Measurements from ENCODE around the gene RNF32. TPM values are rescaled to one million over a fixed set of nuclear protein-coding genes. Genes with fewer than 3 reads are reported as not detected.

Gene RNF32
- total RNA-seq, 1 donor from 2014 or later = 1.6 TPM

DNA sequence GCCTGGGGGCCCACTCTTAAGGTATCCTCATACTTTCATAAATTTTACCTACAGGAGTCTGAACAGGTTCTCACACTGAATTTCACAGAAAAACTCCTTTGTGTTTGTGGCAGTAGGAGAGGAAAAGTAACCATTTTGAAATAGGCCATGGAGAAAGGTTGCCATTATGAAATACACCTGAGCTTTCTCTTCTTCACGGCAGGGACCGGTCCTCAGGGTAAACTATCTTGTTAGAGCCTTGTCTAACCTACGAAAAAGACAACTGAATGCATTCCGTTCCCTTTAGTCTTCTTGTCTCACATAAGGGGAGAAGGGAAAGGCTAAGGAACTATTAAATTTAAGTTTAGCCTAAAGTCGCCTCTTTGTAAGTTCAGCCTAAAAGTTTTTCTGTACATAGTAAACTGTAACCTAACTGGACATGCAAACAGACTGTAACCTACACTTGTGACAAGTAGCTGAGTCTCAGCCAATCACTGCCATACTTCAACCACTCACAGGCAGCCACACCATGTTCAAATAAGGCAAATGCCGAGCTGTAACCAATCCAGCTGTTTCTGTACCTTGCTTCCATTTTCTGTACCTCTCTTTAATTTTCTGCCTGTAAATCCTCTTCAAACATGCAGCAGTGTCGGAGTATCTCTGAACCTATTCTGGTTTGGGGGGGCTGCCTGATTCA lies 14.2 kb upstream of the RNF32 start:
- no peaks in the 10 kb centered on the region for H3K36me3 ChIP-seq (ENCODE audit: insufficient read depth, low read length)
- Mint-ChIP-seq H3K36me3 (ENCODE audit: low read depth, unreplicated experiment) (peaks cover 6% of the 10 kb centered on the region), H3K27ac (ENCODE audit: unreplicated experiment) (no peak overlapping the region), H3K4me3 (ENCODE audit: unreplicated experiment) (no peak overlapping the region), H3K9me3 (ENCODE audit: unreplicated experiment) (peaks cover 24% of the 10 kb centered on the region), H3K4me1 (ENCODE audit: low read depth, unreplicated experiment) (no peaks in the 10 kb centered on the region), H3K27me3 (ENCODE audit: low read depth, unreplicated experiment) (no peaks in the 10 kb centered on the region)
- H3K4me1 ChIP-seq (ENCODE audit: insufficient read depth, low read length) = no peaks in the 10 kb centered on the region
- no peaks in the 10 kb centered on the region for H4K20me1 ChIP-seq (ENCODE audit: insufficient read depth, low read length)
- H3K4me3 ChIP-seq (ENCODE audit: insufficient read depth, low read depth, low read length) = no peak overlapping the region
- FAIRE-seq (no peak), DNase-seq (ENCODE audit: low read depth) (no peak)
- peaks cover 10% of the 10 kb centered on the region for H3K9me3 ChIP-seq (ENCODE audit: insufficient read depth, low read depth, low read length)
- no peak overlapping the region for H3K9ac ChIP-seq (ENCODE audit: low read length)
- H3K79me2 ChIP-seq (ENCODE audit: insufficient read depth, low read length) = no peaks in the 10 kb centered on the region
- H3K4me2 ChIP-seq (ENCODE audit: low read length) = no peak overlapping the region
- no peak overlapping the region for H2AFZ ChIP-seq (ENCODE audit: low read depth, low read length)
- TF ChIP-seq EZH2 (IDR thresholded peaks at IDR 0.05; ENCODE audit: insufficient read depth, low read length) = no peak
- TF ChIP-seq, protein P1, sequence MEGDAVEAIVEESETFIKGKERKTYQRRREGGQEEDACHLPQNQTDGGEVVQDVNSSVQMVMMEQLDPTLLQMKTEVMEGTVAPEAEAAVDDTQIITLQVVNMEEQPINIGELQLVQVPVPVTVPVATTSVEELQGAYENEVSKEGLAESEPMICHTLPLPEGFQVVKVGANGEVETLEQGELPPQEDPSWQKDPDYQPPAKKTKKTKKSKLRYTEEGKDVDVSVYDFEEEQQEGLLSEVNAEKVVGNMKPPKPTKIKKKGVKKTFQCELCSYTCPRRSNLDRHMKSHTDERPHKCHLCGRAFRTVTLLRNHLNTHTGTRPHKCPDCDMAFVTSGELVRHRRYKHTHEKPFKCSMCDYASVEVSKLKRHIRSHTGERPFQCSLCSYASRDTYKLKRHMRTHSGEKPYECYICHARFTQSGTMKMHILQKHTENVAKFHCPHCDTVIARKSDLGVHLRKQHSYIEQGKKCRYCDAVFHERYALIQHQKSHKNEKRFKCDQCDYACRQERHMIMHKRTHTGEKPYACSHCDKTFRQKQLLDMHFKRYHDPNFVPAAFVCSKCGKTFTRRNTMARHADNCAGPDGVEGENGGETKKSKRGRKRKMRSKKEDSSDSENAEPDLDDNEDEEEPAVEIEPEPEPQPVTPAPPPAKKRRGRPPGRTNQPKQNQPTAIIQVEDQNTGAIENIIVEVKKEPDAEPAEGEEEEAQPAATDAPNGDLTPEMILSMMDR (IDR thresholded peaks at IDR 0.05; ENCODE audit: insufficient read depth, low read depth, low read length) = no peak
- H3K27me3 ChIP-seq (ENCODE audit: insufficient read depth, low read length) = no peaks in the 10 kb centered on the region
- H3K27ac ChIP-seq (ENCODE audit: low read depth, low read length) = no peak overlapping the region

DNA sequence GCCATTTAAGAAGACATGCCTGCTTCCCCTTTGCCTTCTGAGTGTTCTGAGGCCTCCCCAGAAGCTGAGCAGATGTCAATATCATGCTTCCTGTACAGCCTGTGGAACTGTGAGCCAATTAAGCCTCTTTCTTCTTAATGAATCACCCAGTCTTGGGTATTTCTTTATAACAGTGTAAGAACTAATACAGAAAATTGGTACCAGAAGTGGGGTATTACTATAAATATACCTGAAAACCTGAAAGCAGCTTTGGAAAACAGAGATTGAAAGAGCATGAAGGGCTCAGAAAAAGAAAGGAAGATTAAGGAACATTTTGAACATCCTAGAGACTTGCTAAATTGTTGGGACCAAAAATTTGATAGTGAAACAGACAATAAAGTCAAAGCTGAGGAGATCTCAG lies 12.0 kb upstream of the RNF32 start:
- FAIRE-seq (no peak), DNase-seq (ENCODE audit: low read depth) (no peak)
- no peaks in the 10 kb centered on the region for H3K79me2 ChIP-seq (ENCODE audit: insufficient read depth, low read length)
- no peaks in the 10 kb centered on the region for H3K4me1 Mint-ChIP-seq (ENCODE audit: low read depth, unreplicated experiment)
- H3K9me3 ChIP-seq (ENCODE audit: insufficient read depth, low read depth, low read length) = peaks cover 10% of the 10 kb centered on the region
- H4K20me1 ChIP-seq (ENCODE audit: insufficient read depth, low read length) = no peaks in the 10 kb centered on the region
- no peak overlapping the region for H3K9ac ChIP-seq (ENCODE audit: low read length)
- H3K27ac Mint-ChIP-seq (ENCODE audit: unreplicated experiment) = no peak overlapping the region
- H3K27me3 Mint-ChIP-seq (ENCODE audit: low read depth, unreplicated experiment) = no peaks in the 10 kb centered on the region
- H2AFZ ChIP-seq (ENCODE audit: low read depth, low read length) = no peak overlapping the region
- H3K36me3 ChIP-seq (ENCODE audit: insufficient read depth, low read length) = no peaks in the 10 kb centered on the region
- H3K4me1 ChIP-seq (ENCODE audit: insufficient read depth, low read length) = no peaks in the 10 kb centered on the region
- no peaks in the 10 kb centered on the region for H3K27me3 ChIP-seq (ENCODE audit: insufficient read depth, low read length)
- H3K27ac ChIP-seq (ENCODE audit: low read depth, low read length) = no peak overlapping the region
- H3K4me3 Mint-ChIP-seq (ENCODE audit: unreplicated experiment) = no peak overlapping the region
- peaks cover 17% of the 10 kb centered on the region for H3K9me3 Mint-ChIP-seq (ENCODE audit: unreplicated experiment)
- H3K4me3 ChIP-seq (ENCODE audit: insufficient read depth, low read depth, low read length) = no peak overlapping the region
- H3K36me3 Mint-ChIP-seq (ENCODE audit: low read depth, unreplicated experiment) = peaks cover 6% of the 10 kb centered on the region
- no peak for TF ChIP-seq EZH2 (IDR thresholded peaks at IDR 0.05; ENCODE audit: insufficient read depth, low read length)
- TF ChIP-seq, protein P1 (IDR thresholded peaks at IDR 0.05; ENCODE audit: insufficient read depth, low read depth, low read length) = no peak
- no peak overlapping the region for H3K4me2 ChIP-seq (ENCODE audit: low read length)

DNA sequence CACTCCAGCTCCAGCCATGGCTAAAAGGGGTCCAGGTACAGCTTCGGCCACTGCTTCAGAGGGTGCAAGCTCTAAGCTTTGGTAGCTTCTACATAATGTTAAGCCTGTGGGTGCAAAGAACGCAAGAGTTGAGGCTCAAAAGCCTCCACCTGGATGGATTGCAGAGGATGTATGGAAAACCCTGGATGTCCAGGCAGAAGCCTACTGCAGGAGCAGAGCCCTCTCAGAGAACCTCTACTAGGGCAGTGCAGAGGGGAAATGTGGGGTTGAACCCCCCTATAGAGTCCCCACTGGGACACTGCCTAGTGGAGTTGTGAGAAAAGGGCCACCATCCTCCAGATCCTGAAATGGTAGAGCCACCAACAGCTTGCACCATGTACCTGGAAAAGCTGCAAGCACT lies 10.7 kb upstream of the RNF32 start:
- H4K20me1 ChIP-seq (ENCODE audit: insufficient read depth, low read length) = no peaks in the 10 kb centered on the region
- Mint-ChIP-seq H3K27me3 (ENCODE audit: low read depth, unreplicated experiment) (no peaks in the 10 kb centered on the region), H3K27ac (ENCODE audit: unreplicated experiment) (no peak overlapping the region), H3K4me3 (ENCODE audit: unreplicated experiment) (no peak overlapping the region), H3K4me1 (ENCODE audit: low read depth, unreplicated experiment) (no peaks in the 10 kb centered on the region), H3K36me3 (ENCODE audit: low read depth, unreplicated experiment) (peaks cover 6% of the 10 kb centered on the region), H3K9me3 (ENCODE audit: unreplicated experiment) (peaks cover 17% of the 10 kb centered on the region)
- no peaks in the 10 kb centered on the region for H3K36me3 ChIP-seq (ENCODE audit: insufficient read depth, low read length)
- no peak overlapping the region for H3K9ac ChIP-seq (ENCODE audit: low read length)
- DNase-seq (ENCODE audit: low read depth) (no peak), FAIRE-seq (no peak)
- peaks cover 10% of the 10 kb centered on the region for H3K9me3 ChIP-seq (ENCODE audit: insufficient read depth, low read depth, low read length)
- H3K4me2 ChIP-seq (ENCODE audit: low read length) = no peak overlapping the region
- H2AFZ ChIP-seq (ENCODE audit: low read depth, low read length) = no peak overlapping the region
- no peak overlapping the region for H3K27ac ChIP-seq (ENCODE audit: low read depth, low read length)
- no peak overlapping the region for H3K4me3 ChIP-seq (ENCODE audit: insufficient read depth, low read depth, low read length)
- H3K79me2 ChIP-seq (ENCODE audit: insufficient read depth, low read length) = no peaks in the 10 kb centered on the region
- no peaks in the 10 kb centered on the region for H3K4me1 ChIP-seq (ENCODE audit: insufficient read depth, low read length)
- H3K27me3 ChIP-seq (ENCODE audit: insufficient read depth, low read length) = no peaks in the 10 kb centered on the region
- TF ChIP-seq, protein P1 (IDR thresholded peaks at IDR 0.05; ENCODE audit: insufficient read depth, low read depth, low read length) = no peak
- no peak for TF ChIP-seq EZH2 (IDR thresholded peaks at IDR 0.05; ENCODE audit: insufficient read depth, low read length)
